PC-3 (cell line): ENCODE data around the gene NSF.

ENCODE experiments used
- CTCF ChIP-seq: fragments of 300-600 bp; sonication (generic); conservative IDR thresholded peaks from 2 replicates; pipeline ENCODE4 v1.5.1; 2017; ENCODE audit warnings: antibody characterized with exemption, low read depth, mild to moderate bottlenecking, low read length
- EZH2 ChIP-seq: fragments of 300-600 bp; sonication (generic); IDR thresholded peaks from one replicate; pipeline ENCODE4 v1.6.1; 2017; ENCODE audit warnings: antibody characterized with exemption, mild to moderate bottlenecking, low read length; ENCODE audit not compliant: unreplicated experiment
- EZH2phosphoT487 ChIP-seq: fragments of 300-600 bp; sonication (generic); IDR thresholded peaks from 2 replicates; pipeline ENCODE4 v1.6.1; 2018; ENCODE audit warnings: mild to moderate bottlenecking, antibody characterized with exemption, low read length, borderline replicate concordance

- TF ChIP-seq CTCF (no peak), EZH2 (no peak), EZH2phosphoT487 (no peak)
Observed at GRCh38 chr17:46796084-46796483, 205.6 kb downstream of the NSF start.
